HG03378 (cell line): ENCODE measurements around the gene ATXN7L1.
"Not testable (repeated sequence)": the region's sequence is repeated elsewhere in the genome, so short reads cannot be mapped to it uniquely, and the experiment has no call there.

Source experiments
- ATAC-seq: cut with Tn5 transposase; IDR thresholded peaks from one replicate; pipeline ENCODE4 v1.9.1; 2021; ENCODE audit warnings: mild to moderate bottlenecking, moderate library complexity; ENCODE audit not compliant: unreplicated experiment

The ATXN7L1 gene

GRCh38 chr7:105894131-105894530 lies 17.7 kb upstream of the ATXN7L1 start:
- no peak for ATAC-seq

- no peak for ATAC-seq
Observed at GRCh38 chr7:105892387-105892786, 16.0 kb upstream of the ATXN7L1 start.

GRCh38 chr7:105890290-105890997 lies 14.0 kb upstream of the ATXN7L1 start:
- ATAC-seq: no peak

- ATAC-seq: no peak
Observed at GRCh38 chr7:105887569-105888189, 11.3 kb upstream of the ATXN7L1 start.

- ATAC-seq: no peak
Observed at GRCh38 chr7:105886776-105887175, 10.4 kb upstream of the ATXN7L1 start.

GRCh38 chr7:105885387-105886111 lies 9.2 kb upstream of the ATXN7L1 start:
- ATAC-seq: no peak

- not testable (repeated sequence) for ATAC-seq
Observed at GRCh38 chr7:105883179-105883578, 6.8 kb upstream of the ATXN7L1 start.

GRCh38 chr7:105881439-105881838 lies 5.0 kb upstream of the ATXN7L1 start:
- ATAC-seq: no peak

GRCh38 chr7:105880571-105881330 lies 4.4 kb upstream of the ATXN7L1 start:
- no peak for ATAC-seq

GRCh38 chr7:105879782-105880181 lies 3.4 kb upstream of the ATXN7L1 start:
- no peak for ATAC-seq

GRCh38 chr7:105878746-105879605 lies 2.6 kb upstream of the ATXN7L1 start:
- no peak for ATAC-seq

- ATAC-seq: no peak
Observed at GRCh38 chr7:105877736-105878135, 1.3 kb upstream of the ATXN7L1 start.

GRCh38 chr7:105876964-105877601 lies 684 bp upstream of the ATXN7L1 start:
- no peak for ATAC-seq

GRCh38 chr7:105875505-105875904 lies 894 bp downstream of the ATXN7L1 start:
- no peak for ATAC-seq

- no peak for ATAC-seq
Observed at GRCh38 chr7:105874055-105874454, 2.3 kb downstream of the ATXN7L1 start.

GRCh38 chr7:105872491-105872890 lies 3.9 kb downstream of the ATXN7L1 start:
- no peak for ATAC-seq

GRCh38 chr7:105871142-105871541 lies 5.3 kb downstream of the ATXN7L1 start:
- ATAC-seq: no peak

- ATAC-seq: no peak
Observed at GRCh38 chr7:105866102-105866801, 10.1 kb downstream of the ATXN7L1 start.

GRCh38 chr7:105863876-105864275 lies 12.5 kb downstream of the ATXN7L1 start:
- no peak for ATAC-seq
